Upper lobe of left lung (tissue), 4 donors: ENCODE data around the gene ACTR3.

Experiments used
- CTCF ChIP-seq, 6 experiments: fragments of 450-650 bp in 4 of 6; fragments of 200-600 bp in 2 of 6; sonication (generic) in 2 of 6; IDR thresholded peaks; one replicate each; pipeline ENCODE4 v1.5.1; 2016 to 2019; ENCODE audit warnings: antibody characterized with exemption in 6 of 6
- EP300 ChIP-seq, 4 donors: sonication (generic); formaldehyde crosslinking; IDR thresholded peaks; one replicate each; pipeline ENCODE4 v1.5.1; 2017; ENCODE audit warnings: antibody characterized with exemption in 4 of 4, control low read depth in 2 of 4
- POLR2A ChIP-seq, 4 donors: fragments of 450-650 bp; IDR thresholded peaks; one replicate each; pipeline ENCODE4 v1.5.1; 2016 to 2017; ENCODE audit warnings: antibody characterized with exemption in 4 of 4, mild to moderate bottlenecking in 2 of 4
- POLR2AphosphoS5 ChIP-seq, 2 donors: sonication (generic); formaldehyde crosslinking; IDR thresholded peaks; one replicate each; pipeline ENCODE4 v1.5.1; 2017; ENCODE audit warnings: antibody characterized with exemption in 2 of 2

- no peak for TF ChIP-seq POLR2AphosphoS5 (IDR thresholded peaks at IDR 0.05)
- no peak for TF ChIP-seq CTCF (IDR thresholded peaks at IDR 0.05)
- TF ChIP-seq POLR2A (IDR thresholded peaks at IDR 0.05): no peak
- TF ChIP-seq EP300 (IDR thresholded peaks at IDR 0.05): no peak
Observed at GRCh38 chr2:113910110-113910717, 20.3 kb downstream of the ACTR3 start.
